GM20000 (cell line): ENCODE measurements around the gene SYNDIG1.

Experiments used
- DNase-seq: peaks from one replicate; pipeline ENCODE4 v3.0.0; 2012; ENCODE audit warnings: low spot score
- CTCF ChIP-seq: IDR thresholded peaks from 2 replicates; pipeline ENCODE4 v1.5.1; 2012; ENCODE audit warnings: mild to moderate bottlenecking, control low read depth; ENCODE audit errors: extremely low read depth, missing control alignments

The SYNDIG1 gene

GRCh38 chr20:24662752-24663365 lies 193.4 kb downstream of the SYNDIG1 start:
- no peak for TF ChIP-seq CTCF
- DNase-seq = no peak

DNA sequence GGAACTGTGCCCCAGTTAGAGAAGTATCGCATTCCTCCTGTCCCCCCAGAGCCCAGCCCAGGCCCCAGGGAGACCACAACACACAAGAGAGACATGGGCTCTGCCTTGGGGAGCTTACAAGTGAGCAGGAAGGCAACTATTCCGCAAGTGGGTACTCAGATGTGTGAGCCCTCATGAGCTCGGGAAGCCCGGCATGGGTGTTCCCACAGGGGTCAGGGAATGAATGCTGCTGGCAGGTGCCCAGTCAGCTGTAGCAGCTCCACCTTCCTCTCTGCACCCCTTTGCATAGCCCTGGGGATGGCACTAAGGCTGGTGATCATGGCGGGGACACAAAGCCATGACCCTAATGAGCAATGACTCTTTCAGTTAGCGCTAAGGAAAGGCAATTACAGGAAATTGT lies 194.1 kb downstream of the SYNDIG1 start:
- no peak for TF ChIP-seq CTCF
- DNase-seq = no peak

- TF ChIP-seq CTCF = no peak
Observed at GRCh38 chr20:24664266-24664986, 195.0 kb downstream of the SYNDIG1 start.

DNA sequence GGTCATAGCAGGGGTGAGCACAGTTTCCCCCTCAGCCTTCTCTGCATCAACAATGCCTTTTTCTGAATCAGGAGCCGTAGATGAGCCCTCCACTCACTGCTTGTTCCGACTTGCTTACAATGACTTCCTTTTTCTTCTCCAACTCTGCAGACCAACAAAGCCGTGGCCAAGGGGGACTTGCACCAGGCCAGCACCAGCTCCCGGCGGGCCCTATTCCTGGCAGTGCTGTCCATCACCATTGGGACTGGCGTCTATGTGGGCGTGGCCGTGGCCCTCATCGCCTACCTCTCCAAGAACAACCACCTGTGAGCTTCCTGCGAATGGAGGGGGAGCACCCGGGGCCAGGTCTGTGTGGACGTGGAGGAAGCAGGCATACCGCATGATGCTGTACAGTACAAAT lies 195.8 kb downstream of the SYNDIG1 start:
- no peak for TF ChIP-seq CTCF
- DNase-seq = no peak

More at GRCh38 chr20:24664266-24664986, 195.0 kb downstream of the SYNDIG1 start:
- no peak for DNase-seq

GRCh38 chr20:24665741-24666191 lies 196.3 kb downstream of the SYNDIG1 start:
- no peak for DNase-seq
- no peak for TF ChIP-seq CTCF

DNA sequence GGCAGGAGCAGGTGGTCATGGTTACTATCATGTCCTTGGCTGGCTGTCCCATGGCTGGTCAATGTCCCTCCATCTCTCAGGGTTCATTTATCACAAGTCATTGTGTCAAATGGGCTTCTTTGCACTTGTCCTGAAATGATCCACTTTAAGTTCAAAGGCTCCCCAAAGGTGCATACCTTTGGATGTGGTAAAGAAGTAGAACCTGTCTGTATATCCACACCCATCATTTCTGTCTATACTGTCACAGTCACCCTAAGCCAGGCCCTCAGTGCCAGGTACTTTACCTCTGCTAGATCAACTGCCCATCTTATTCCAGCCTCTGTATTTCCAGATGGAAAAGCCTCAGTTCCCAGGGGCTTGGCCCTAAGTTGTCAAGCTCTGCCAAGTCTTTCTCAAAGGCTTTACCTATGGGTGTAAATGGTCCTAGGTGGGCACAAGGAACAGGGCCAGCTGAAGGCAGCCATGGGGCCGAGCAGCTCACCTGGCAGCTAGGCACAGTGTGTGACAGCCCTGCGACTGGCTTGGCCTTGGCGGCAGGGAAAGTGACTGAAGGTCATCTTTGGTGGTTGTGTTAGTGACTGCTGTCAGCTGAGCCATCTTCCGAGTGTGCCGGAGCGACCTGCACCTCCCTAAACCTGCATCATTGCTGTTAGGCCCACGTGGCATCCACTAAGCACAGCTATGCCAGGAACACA lies 198.4 kb downstream of the SYNDIG1 start:
- DNase-seq = no peak
- TF ChIP-seq CTCF = no peak

GRCh38 chr20:24668384-24668702 lies 198.9 kb downstream of the SYNDIG1 start:
- DNase-seq = no peak

More at GRCh38 chr20:24668384-24668702, 198.9 kb downstream of the SYNDIG1 start:
- TF ChIP-seq CTCF = no peak
